ENCODE measurements around the gene LRATD1.

DNA sequence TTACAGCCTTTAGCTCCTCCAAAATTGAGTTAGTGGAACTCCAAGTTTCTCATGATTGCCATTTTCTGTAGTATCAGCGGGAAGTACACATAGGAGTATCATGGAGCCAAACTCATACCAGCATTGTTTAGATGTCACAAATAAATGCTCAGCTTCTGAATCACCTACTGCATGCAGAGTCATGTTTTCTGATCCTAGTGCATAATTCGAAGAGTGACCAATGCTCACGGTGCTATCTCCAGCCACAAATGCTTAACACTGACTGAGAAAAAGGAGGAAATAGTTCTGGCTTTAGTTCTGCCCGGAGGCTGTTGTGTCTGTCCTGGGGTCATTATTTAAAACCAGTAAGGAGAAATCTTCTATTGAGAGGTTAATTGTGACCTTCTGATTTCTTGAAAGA, 45.4 kb upstream of the LRATD1 start:
- TF ChIP-seq, protein P1, sequence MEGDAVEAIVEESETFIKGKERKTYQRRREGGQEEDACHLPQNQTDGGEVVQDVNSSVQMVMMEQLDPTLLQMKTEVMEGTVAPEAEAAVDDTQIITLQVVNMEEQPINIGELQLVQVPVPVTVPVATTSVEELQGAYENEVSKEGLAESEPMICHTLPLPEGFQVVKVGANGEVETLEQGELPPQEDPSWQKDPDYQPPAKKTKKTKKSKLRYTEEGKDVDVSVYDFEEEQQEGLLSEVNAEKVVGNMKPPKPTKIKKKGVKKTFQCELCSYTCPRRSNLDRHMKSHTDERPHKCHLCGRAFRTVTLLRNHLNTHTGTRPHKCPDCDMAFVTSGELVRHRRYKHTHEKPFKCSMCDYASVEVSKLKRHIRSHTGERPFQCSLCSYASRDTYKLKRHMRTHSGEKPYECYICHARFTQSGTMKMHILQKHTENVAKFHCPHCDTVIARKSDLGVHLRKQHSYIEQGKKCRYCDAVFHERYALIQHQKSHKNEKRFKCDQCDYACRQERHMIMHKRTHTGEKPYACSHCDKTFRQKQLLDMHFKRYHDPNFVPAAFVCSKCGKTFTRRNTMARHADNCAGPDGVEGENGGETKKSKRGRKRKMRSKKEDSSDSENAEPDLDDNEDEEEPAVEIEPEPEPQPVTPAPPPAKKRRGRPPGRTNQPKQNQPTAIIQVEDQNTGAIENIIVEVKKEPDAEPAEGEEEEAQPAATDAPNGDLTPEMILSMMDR (conservative IDR thresholded peaks at IDR 0.05; ENCODE audit: low read length) = no peak
- TF ChIP-seq EZH2phosphoT487 (IDR thresholded peaks at IDR 0.05; ENCODE audit: borderline replicate concordance, low read depth, low read length) = no peak

All from OCI-LY7 (cell line).